Dermis lymphatic vessel endothelial cell (primary cell): ENCODE results near the gene SPRR2F. TPM values are rescaled to one million over a fixed set of nuclear protein-coding genes. Genes with fewer than 3 reads are reported as not detected.

Experiments used
- total RNA-seq: library from RNA; depleted of rRNA; stranded (reverse); fragments of >200 nt; gene quantifications from 2 replicates; pipeline ENCODE4 v1.2.1, GENCODE V29; 2014

SPRR2F gene
- not detected in 2 replicates for total RNA-seq

GRCh38 chr1:153113416-153113815, at the start of gene SPRR2F:
Gene SPRR2F (minus strand): TSS chr1:153113516. CDS start chr1:153112733, 783 bp downstream.

DNA sequence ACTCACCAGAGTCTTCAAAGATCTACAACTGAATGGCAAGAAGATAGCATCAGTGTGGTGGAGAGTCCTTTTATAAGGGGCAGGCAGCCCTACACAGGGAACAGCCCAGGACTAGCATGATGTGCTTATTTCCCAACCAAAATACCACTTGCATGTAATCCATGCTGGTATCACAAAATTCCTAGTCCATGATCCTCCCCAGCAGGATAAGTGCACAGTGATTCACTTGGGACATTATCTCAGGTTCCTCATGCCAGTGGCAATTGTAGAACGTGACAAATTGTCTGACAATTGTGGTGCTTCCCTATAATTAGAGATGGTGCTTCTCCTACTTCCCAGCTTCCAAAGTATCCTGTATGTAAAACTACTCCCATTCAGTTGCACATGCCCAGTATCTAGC, 37.5 kb upstream of the SPRR2F start, which contains the start of gene SPRR2G:
Gene SPRR2G (minus strand): TSS at position 45 of the 400 bp plus-strand sequence. CDS start 780 bp downstream, outside the sequence.

DNA sequence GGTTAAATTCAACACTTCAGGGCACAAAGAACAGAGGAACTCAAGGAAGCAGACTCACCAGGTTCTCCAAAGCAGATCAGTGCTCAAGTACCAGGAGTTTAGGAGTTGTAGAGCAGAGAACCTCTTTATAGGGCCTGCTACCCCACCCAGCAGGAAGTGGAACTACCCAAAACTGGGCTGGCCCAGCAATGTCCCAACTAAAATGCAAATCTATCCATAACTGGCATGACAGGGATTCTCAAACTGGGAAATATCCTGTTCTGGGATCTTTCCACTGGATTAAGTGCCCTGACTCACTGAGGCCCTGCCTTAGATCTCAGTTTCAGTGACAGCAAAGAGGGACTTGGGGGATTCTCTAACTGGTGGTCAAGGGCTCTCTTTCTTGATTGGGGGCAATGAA, 18.9 kb downstream of the SPRR2F start, which contains the start of gene SPRR2E:
Gene SPRR2E (minus strand): TSS at position 101 of the 400 bp plus-strand sequence. CDS start 775 bp downstream, outside the sequence.

GRCh38 chr1:153071511-153071910, 41.8 kb downstream of the SPRR2F start, which contains the start of gene SPRR2B:
Gene SPRR2B (minus strand): TSS chr1:153071611. CDS start chr1:153070839, 772 bp downstream.

Other genes starting within 250 kb of the SPRR2F start
- gene SMCP, start 235.2 kb downstream of the SPRR2F start, total RNA-seq = not detected in 2 replicates
- gene IVL, start 205.0 kb downstream of the SPRR2F start, total RNA-seq = not detected in 2 replicates
- not detected in 2 replicates for gene SPRR5, start 166.3 kb downstream of the SPRR2F start, total RNA-seq
- not detected in 2 replicates for gene SPRR4, start 142.9 kb downstream of the SPRR2F start, total RNA-seq
- not detected in 2 replicates for gene SPRR1A, start 129.4 kb downstream of the SPRR2F start, total RNA-seq
- gene SPRR3, start 111.8 kb downstream of the SPRR2F start, total RNA-seq = not detected in 2 replicates
- gene SPRR1B, start 82.3 kb downstream of the SPRR2F start, total RNA-seq = not detected in 2 replicates
- not detected in 2 replicates for gene SPRR2D, start 72.4 kb downstream of the SPRR2F start, total RNA-seq
- gene SPRR2A, start 56.0 kb downstream of the SPRR2F start, total RNA-seq = not detected in 2 replicates
- gene SPRR2B, start 41.9 kb downstream of the SPRR2F start, total RNA-seq = not detected in 2 replicates
- gene SPRR2E, start 19.0 kb downstream of the SPRR2F start, total RNA-seq = not detected in 2 replicates
- not detected in 2 replicates for gene SPRR2G, start 37.4 kb upstream of the SPRR2F start, total RNA-seq
- not detected in 2 replicates for gene LELP1, start 89.9 kb upstream of the SPRR2F start, total RNA-seq
- gene PRR9, start 104.1 kb upstream of the SPRR2F start, total RNA-seq = not detected in 2 replicates
- gene LORICRIN, start 146.2 kb upstream of the SPRR2F start, total RNA-seq = not detected in 2 replicates
- not detected in 2 replicates for gene PGLYRP3, start 199.4 kb upstream of the SPRR2F start, total RNA-seq
- gene PGLYRP4, start 235.3 kb upstream of the SPRR2F start, total RNA-seq = not detected in 2 replicates
- not detected in 2 replicates for gene S100A9, start 244.3 kb upstream of the SPRR2F start, total RNA-seq